Measurements from ENCODE around the gene GPR135. TPM values are rescaled to one million over a fixed set of nuclear protein-coding genes. Genes with fewer than 3 reads are reported as not detected.

GPR135 gene
- total RNA-seq, 4 donors from 2014 or later: 1.6 to 3.8 (median 1.6) TPM

DNA sequence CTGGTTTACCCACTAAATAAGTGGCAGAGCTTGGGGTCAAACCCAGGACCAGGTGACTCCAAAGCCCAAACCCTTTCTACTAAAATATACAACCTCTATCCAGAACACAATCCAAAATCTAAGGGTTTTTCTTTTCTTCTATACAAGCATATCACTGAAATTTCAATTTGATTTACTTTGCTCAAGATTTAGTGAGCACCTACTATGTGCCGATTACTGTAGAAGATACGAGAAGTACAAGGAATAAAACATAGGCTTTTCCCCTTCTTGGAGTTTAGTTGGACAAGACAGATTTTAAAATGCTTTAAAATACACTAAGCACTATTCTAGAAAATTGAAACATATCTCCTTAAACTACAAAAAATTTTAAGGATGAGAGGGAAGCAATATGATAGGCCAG is 16.2 kb upstream of the GPR135 start:
- peaks cover 0 to 13% of the 10 kb centered on the region in 2 donors for H3K36me3 ChIP-seq
- TF ChIP-seq, protein P1, sequence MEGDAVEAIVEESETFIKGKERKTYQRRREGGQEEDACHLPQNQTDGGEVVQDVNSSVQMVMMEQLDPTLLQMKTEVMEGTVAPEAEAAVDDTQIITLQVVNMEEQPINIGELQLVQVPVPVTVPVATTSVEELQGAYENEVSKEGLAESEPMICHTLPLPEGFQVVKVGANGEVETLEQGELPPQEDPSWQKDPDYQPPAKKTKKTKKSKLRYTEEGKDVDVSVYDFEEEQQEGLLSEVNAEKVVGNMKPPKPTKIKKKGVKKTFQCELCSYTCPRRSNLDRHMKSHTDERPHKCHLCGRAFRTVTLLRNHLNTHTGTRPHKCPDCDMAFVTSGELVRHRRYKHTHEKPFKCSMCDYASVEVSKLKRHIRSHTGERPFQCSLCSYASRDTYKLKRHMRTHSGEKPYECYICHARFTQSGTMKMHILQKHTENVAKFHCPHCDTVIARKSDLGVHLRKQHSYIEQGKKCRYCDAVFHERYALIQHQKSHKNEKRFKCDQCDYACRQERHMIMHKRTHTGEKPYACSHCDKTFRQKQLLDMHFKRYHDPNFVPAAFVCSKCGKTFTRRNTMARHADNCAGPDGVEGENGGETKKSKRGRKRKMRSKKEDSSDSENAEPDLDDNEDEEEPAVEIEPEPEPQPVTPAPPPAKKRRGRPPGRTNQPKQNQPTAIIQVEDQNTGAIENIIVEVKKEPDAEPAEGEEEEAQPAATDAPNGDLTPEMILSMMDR (IDR thresholded peaks at IDR 0.05 in 4 of 5, conservative IDR thresholded peaks at IDR 0.05 in 1 of 5): no peak
- in situ Hi-C loops (cut with MboI; ENCODE audit: low sequenced_read_pairs in 4 of 4) (no loop called here), intact Hi-C loops (cut with DNase I; ENCODE audit: low total_unique reads) (loop anchor here (5.0 kb wide), 1 partner anchor 701 kb away; no protein-coding TSS in a partner anchor)
- no peaks in the 10 kb centered on the region for H3K9me3 ChIP-seq
- peak overlapping the region in 3 of 4 donors; percentile 2 to 95 (median 89) for H3K27ac ChIP-seq
- ATAC-seq (no peak), DNase-seq (no peak)
- no peak overlapping the region for H3K4me3 ChIP-seq
- no peaks in the 10 kb centered on the region for H3K27me3 ChIP-seq
- peaks cover 32 to 37% of the 10 kb centered on the region in 2 donors for H3K4me1 ChIP-seq

DNA sequence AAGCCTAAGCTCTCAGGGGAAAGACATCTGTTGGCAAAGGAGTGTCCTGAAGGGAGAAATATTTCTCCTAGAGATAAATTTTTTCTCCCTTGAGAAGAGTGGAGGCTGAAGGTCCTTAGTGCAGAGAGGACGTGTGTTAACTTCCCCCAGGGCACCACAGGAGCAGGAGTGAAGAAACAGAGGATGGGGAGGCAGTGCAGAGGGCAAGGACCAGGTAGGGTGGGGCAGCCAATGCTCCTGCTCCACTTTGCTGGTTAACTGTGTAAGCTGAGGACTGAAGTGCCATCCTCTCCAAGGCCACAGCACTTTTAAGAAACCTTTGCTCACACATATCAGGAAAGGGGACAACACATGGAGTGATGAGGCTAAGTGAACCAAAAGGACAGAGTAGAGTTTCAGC is 15.0 kb upstream of the GPR135 start:
- H3K4me3 ChIP-seq: no peak overlapping the region
- peaks cover 19 to 24% of the 10 kb centered on the region in 2 donors for H3K4me1 ChIP-seq
- intact Hi-C loops (cut with DNase I; ENCODE audit: low total_unique reads): loop anchor here (5.0 kb wide), 1 partner anchor 702 kb away; no protein-coding TSS in a partner anchor
- DNase-seq (no peak), ATAC-seq (no peak)
- no peak overlapping the region for H3K27ac ChIP-seq
- no peaks in the 10 kb centered on the region for H3K27me3 ChIP-seq
- no peak for TF ChIP-seq POLR2A (IDR thresholded peaks at IDR 0.05)
- TF ChIP-seq, protein P1 (IDR thresholded peaks at IDR 0.05 in 4 of 5, conservative IDR thresholded peaks at IDR 0.05 in 1 of 5): no peak
- peaks cover 2 to 25% of the 10 kb centered on the region in 2 donors for H3K36me3 ChIP-seq
- no peaks in the 10 kb centered on the region for H3K9me3 ChIP-seq
- in situ Hi-C loops (cut with MboI; ENCODE audit: low sequenced_read_pairs in 4 of 4): no loop called here

DNA sequence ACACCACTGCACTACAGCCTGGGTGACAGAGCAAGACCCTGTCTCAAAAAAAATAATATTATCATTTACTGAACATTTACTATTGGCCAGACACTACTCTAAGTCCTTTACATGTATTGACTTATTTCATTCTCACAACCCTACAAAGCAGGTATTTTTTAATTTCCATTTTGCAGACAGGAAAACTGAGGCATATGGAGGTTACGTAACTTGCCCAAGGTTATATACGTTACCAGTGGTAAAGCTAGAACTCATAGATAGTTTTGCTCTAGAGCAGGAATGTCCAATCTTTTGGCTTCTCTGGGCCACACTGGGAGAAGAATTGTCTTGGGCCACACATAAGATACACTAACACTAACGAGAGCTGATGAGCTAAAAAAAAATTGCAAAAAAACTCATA is 13.4 kb upstream of the GPR135 start:
- Histone ChIP-seq H3K4me3 (no peak overlapping the region), H3K27me3 (no peaks in the 10 kb centered on the region), H3K9me3 (no peaks in the 10 kb centered on the region), H3K4me1 (peaks cover 16 to 20% of the 10 kb centered on the region in 2 donors), H3K27ac (no peak overlapping the region), H3K36me3 (peaks cover 2 to 41% of the 10 kb centered on the region in 2 donors)
- in situ Hi-C loops (cut with MboI; ENCODE audit: low sequenced_read_pairs in 4 of 4) (no loop called here), intact Hi-C loops (cut with DNase I; ENCODE audit: low total_unique reads) (no loop called here)
- ATAC-seq (no peak), DNase-seq (no peak)
- TF ChIP-seq, protein P1 (IDR thresholded peaks at IDR 0.05 in 4 of 5, conservative IDR thresholded peaks at IDR 0.05 in 1 of 5): no peak
- no peak for TF ChIP-seq POLR2A (IDR thresholded peaks at IDR 0.05)

- DNase-seq (no peak), ATAC-seq (no peak)
- Histone ChIP-seq H3K27ac (no peak overlapping the region), H3K9me3 (no peaks in the 10 kb centered on the region), H3K27me3 (no peaks in the 10 kb centered on the region), H3K36me3 (peaks cover 2 to 69% of the 10 kb centered on the region in 2 donors), H3K4me3 (no peak overlapping the region), H3K4me1 (peaks cover 0 to 3% of the 10 kb centered on the region in 2 donors)
- in situ Hi-C loops (cut with MboI; ENCODE audit: low sequenced_read_pairs in 4 of 4) (no loop called here), intact Hi-C loops (cut with DNase I; ENCODE audit: low total_unique reads) (no loop called here)
- TF ChIP-seq POLR2A (IDR thresholded peaks at IDR 0.05): no peak
- TF ChIP-seq, protein P1 (IDR thresholded peaks at IDR 0.05 in 4 of 5, conservative IDR thresholded peaks at IDR 0.05 in 1 of 5): no peak
Observed at GRCh38 chr14:59475709-59476108, 10.5 kb upstream of the GPR135 start.

DNA sequence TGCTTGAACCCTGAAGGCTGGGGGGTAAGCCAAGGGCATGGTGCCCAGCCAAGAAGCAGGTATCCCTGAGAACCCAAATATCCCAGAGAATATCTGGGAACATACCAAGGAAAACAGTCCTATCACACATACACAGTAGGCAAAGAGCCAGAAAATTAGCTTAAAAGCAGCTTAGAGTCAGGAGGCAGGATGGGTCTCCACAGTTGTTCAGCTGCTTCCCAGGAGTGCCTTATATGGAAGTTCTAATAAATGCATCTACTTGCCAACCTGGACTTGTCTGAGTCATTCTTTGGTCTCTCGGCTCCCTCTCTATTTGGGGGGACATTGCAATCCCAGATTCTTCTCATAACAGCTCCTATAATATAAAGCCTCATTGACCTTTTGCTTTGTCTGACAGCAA is 9.0 kb upstream of the GPR135 start:
- no peaks in the 10 kb centered on the region for H3K4me1 ChIP-seq
- H3K27me3 ChIP-seq: no peaks in the 10 kb centered on the region
- intact Hi-C loops (cut with DNase I; ENCODE audit: low total_unique reads): no loop called here
- no peaks in the 10 kb centered on the region for H3K9me3 ChIP-seq
- TF ChIP-seq, protein P1 (IDR thresholded peaks at IDR 0.05 in 4 of 5, conservative IDR thresholded peaks at IDR 0.05 in 1 of 5): no peak
- TF ChIP-seq POLR2A (IDR thresholded peaks at IDR 0.05): no peak
- no peak overlapping the region for H3K27ac ChIP-seq
- peaks cover 2 to 69% of the 10 kb centered on the region in 2 donors for H3K36me3 ChIP-seq
- in situ Hi-C loops (cut with MboI; ENCODE audit: low sequenced_read_pairs in 4 of 4): no loop called here
- ATAC-seq: no peak
- DNase-seq: no peak
- H3K4me3 ChIP-seq: no peak overlapping the region

Measured in gastrocnemius medialis (tissue), 4 donors.